HG03342 (cell line): Measurements from ENCODE around the gene VAX1.
"Not testable (repeated sequence)": the region's sequence is repeated elsewhere in the genome, so short reads cannot be mapped to it uniquely, and the experiment has no call there.

Source experiments
- ATAC-seq: cut with Tn5 transposase; IDR thresholded peaks from one replicate; pipeline ENCODE4 v1.9.1; 2021; ENCODE audit warnings: mild to moderate bottlenecking, moderate library complexity; ENCODE audit not compliant: unreplicated experiment

The VAX1 gene

GRCh38 chr10:117084421-117085246 is 53.4 kb downstream of the VAX1 start:
- ATAC-seq, result not testable (repeated sequence)
